Measurements from ENCODE around the gene PRSS50.
"Not testable (repeated sequence)": the region's sequence is repeated elsewhere in the genome, so short reads cannot be mapped to it uniquely, and the experiment has no call there.

The PRSS50 gene

GRCh38 chr3:46717447-46718231, at the start of gene PRSS50:
Gene PRSS50 (minus strand): TSS chr3:46717869. CDS start chr3:46717824, 45 bp downstream.
- DNase-seq, result peak; percentile 65

- DNase-seq, result no peak
These were observed 46.5 kb upstream of the PRSS50 start for GRCh38 chr3:46764206-46764605.

- DNase-seq, result no peak
These were observed 45.5 kb upstream of the PRSS50 start for GRCh38 chr3:46763178-46763577.

GRCh38 chr3:46759239-46760167, 41.8 kb upstream of the PRSS50 start:
- DNase-seq, result no peak

GRCh38 chr3:46756642-46757041, 39.0 kb upstream of the PRSS50 start:
- DNase-seq, result no peak

GRCh38 chr3:46755646-46756045, 38.0 kb upstream of the PRSS50 start:
- no peak for DNase-seq

- not testable (repeated sequence) for DNase-seq
These were observed 35.5 kb upstream of the PRSS50 start for GRCh38 chr3:46753127-46753526.

GRCh38 chr3:46750555-46751038, 32.9 kb upstream of the PRSS50 start:
- no peak for DNase-seq

GRCh38 chr3:46749129-46749528, 31.5 kb upstream of the PRSS50 start:
- DNase-seq, result no peak

GRCh38 chr3:46748170-46748569, 30.5 kb upstream of the PRSS50 start:
- DNase-seq, result no peak

- DNase-seq, result no peak
These were observed 29.0 kb upstream of the PRSS50 start for GRCh38 chr3:46746711-46747110.

- no peak for DNase-seq
These were observed 25.4 kb upstream of the PRSS50 start for GRCh38 chr3:46742992-46743585.

GRCh38 chr3:46739565-46739964, 21.9 kb upstream of the PRSS50 start:
- DNase-seq, result not testable (repeated sequence)

GRCh38 chr3:46737329-46737731, 19.7 kb upstream of the PRSS50 start:
- no peak for DNase-seq

- no peak for DNase-seq
These were observed 18.6 kb upstream of the PRSS50 start for GRCh38 chr3:46736006-46736872.

GRCh38 chr3:46734773-46735172, 17.1 kb upstream of the PRSS50 start:
- DNase-seq, result no peak

GRCh38 chr3:46733026-46733800, 15.5 kb upstream of the PRSS50 start:
- DNase-seq, result no peak

GRCh38 chr3:46731795-46732194, 14.1 kb upstream of the PRSS50 start:
- peak; percentile 59 for DNase-seq

GRCh38 chr3:46730819-46731218, 13.2 kb upstream of the PRSS50 start:
- DNase-seq, result no peak

GRCh38 chr3:46729038-46729437, 11.4 kb upstream of the PRSS50 start:
- no peak for DNase-seq

- DNase-seq, result no peak
These were observed 8.1 kb upstream of the PRSS50 start for GRCh38 chr3:46725621-46726314.

Data from activated CD4-positive, alpha-beta T cell treated with anti-CD3 and anti-CD28 coated beads, Interleukin-2, Interleukin-6, amounts not matched to agents 100 ng/mL and 50 ng/mL, durations not matched to agents 16 hours and 8 hours (primary cell).